ENCODE results near the gene TMEM235. TPM values are rescaled to one million over a fixed set of nuclear protein-coding genes. Genes with fewer than 3 reads are reported as not detected.

The TMEM235 gene
- total RNA-seq, 3 donors from 2014 or later (not counting 1 experiment from before 2014, with no cell fraction given), result not detected

DNA sequence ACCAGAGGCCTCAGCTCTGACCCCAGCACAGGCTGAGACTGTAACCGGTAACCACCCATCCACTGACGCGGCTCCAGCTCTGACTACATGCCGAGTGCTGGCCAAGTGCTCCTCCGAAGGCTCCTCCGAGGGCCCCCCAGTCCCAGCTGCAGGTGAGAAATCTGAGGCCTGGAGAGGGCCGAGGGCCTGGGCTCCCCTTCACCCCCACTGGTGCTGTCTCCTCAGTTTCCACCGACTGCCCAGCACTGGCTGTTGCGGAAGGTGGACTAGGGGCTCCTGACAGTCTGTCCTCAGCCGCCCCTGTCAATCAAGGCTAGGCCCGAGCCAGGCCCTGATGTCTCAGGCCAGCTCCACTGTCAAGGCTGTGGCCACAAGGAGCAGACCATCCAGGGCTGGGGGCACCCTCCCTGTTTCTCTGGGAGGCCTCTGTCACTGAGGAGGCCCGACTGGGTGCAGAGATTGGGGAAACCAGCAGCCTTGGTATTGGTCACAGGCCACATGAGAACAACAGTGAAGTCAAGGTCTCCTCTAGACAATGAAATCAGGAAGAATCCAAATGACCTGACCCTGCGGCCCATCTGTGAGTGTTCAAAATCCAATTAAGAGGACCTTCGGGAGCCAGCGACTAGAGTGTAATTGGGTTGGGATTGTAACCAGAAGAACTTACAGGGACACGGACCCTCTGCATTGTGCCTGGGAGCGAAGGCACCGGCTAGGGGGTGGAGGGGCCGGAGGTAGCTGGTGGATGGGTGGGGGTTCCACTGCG lies 5.1 kb downstream of the TMEM235 start:
- Mint-ChIP-seq H3K36me3 (no peaks in the 10 kb centered on the region), H3K9me3 (no peaks in the 10 kb centered on the region), H3K4me1 (peaks cover 2 to 4% of the 10 kb centered on the region in 2 donors), H3K27me3 (ENCODE audit: low read depth in 2 of 2) (peaks cover 11 to 12% of the 10 kb centered on the region in 2 donors), H3K4me3 (no peak overlapping the region), H3K27ac (no peak overlapping the region)
- TF ChIP-seq, protein P1, sequence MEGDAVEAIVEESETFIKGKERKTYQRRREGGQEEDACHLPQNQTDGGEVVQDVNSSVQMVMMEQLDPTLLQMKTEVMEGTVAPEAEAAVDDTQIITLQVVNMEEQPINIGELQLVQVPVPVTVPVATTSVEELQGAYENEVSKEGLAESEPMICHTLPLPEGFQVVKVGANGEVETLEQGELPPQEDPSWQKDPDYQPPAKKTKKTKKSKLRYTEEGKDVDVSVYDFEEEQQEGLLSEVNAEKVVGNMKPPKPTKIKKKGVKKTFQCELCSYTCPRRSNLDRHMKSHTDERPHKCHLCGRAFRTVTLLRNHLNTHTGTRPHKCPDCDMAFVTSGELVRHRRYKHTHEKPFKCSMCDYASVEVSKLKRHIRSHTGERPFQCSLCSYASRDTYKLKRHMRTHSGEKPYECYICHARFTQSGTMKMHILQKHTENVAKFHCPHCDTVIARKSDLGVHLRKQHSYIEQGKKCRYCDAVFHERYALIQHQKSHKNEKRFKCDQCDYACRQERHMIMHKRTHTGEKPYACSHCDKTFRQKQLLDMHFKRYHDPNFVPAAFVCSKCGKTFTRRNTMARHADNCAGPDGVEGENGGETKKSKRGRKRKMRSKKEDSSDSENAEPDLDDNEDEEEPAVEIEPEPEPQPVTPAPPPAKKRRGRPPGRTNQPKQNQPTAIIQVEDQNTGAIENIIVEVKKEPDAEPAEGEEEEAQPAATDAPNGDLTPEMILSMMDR (IDR thresholded peaks at IDR 0.05), result no peak
- H3K4me1 ChIP-seq (ENCODE audit: control insufficient read depth, insufficient read depth, low read length), result peaks cover 4% of the 10 kb centered on the region
- ATAC-seq (no peak), DNase-seq (no peak)
- peaks cover 8% of the 10 kb centered on the region for H3K27me3 ChIP-seq (ENCODE audit: control insufficient read depth, insufficient read depth, low read length)
- no peaks in the 10 kb centered on the region for H3K36me3 ChIP-seq (ENCODE audit: control insufficient read depth, insufficient read depth, low read length)
- WGBS (ENCODE audit: insufficient coverage), result 94% methylated on average over 20 of the region's 20 CpGs
- H3K4me3 ChIP-seq (ENCODE audit: low read length), result no peak overlapping the region
- no peak overlapping the region for H3K27ac ChIP-seq (ENCODE audit: low read length)
- intact Hi-C loops (cut with micrococcal nuclease), result no loop called here
- H3K9me3 ChIP-seq (ENCODE audit: control insufficient read depth, insufficient read depth, low read length), result no peaks in the 10 kb centered on the region

- WGBS (ENCODE audit: insufficient coverage), result 73% methylated on average over 11 of the region's 11 CpGs
- Mint-ChIP-seq H3K36me3 (no peaks in the 10 kb centered on the region), H3K4me3 (no peak overlapping the region), H3K27me3 (ENCODE audit: low read depth in 2 of 2) (peaks cover 5 to 6% of the 10 kb centered on the region in 2 donors), H3K9me3 (no peaks in the 10 kb centered on the region), H3K27ac (no peak overlapping the region), H3K4me1 (peaks cover 0 to 9% of the 10 kb centered on the region in 2 donors)
- Histone ChIP-seq H3K27me3 (ENCODE audit: control insufficient read depth, insufficient read depth, low read length) (peaks cover 2% of the 10 kb centered on the region), H3K27ac (ENCODE audit: low read length) (no peak overlapping the region), H3K4me3 (ENCODE audit: low read length) (no peak overlapping the region), H3K9me3 (ENCODE audit: control insufficient read depth, insufficient read depth, low read length) (no peaks in the 10 kb centered on the region), H3K4me1 (ENCODE audit: control insufficient read depth, insufficient read depth, low read length) (peaks cover under 1% of the 10 kb centered on the region), H3K36me3 (ENCODE audit: control insufficient read depth, insufficient read depth, low read length) (no peaks in the 10 kb centered on the region)
- intact Hi-C loops (cut with micrococcal nuclease), result no loop called here
- TF ChIP-seq, protein P1 (IDR thresholded peaks at IDR 0.05), result no peak
- ATAC-seq (no peak), DNase-seq (no peak)
Observed at GRCh38 chr17:78237401-78238012, 6.1 kb downstream of the TMEM235 start.

GRCh38 chr17:78238823-78239488 lies 7.5 kb downstream of the TMEM235 start:
- no peaks in the 10 kb centered on the region for H3K36me3 ChIP-seq (ENCODE audit: control insufficient read depth, insufficient read depth, low read length)
- H3K27me3 Mint-ChIP-seq (ENCODE audit: low read depth in 2 of 2), result no peaks in the 10 kb centered on the region
- peaks cover 2% of the 10 kb centered on the region for H3K4me1 ChIP-seq (ENCODE audit: control insufficient read depth, insufficient read depth, low read length)
- H3K9me3 Mint-ChIP-seq, result no peaks in the 10 kb centered on the region
- no peak overlapping the region for H3K4me3 Mint-ChIP-seq
- H3K27ac ChIP-seq (ENCODE audit: low read length), result no peak overlapping the region
- H3K27ac Mint-ChIP-seq, result no peak overlapping the region
- H3K4me3 ChIP-seq (ENCODE audit: low read length), result no peak overlapping the region
- no peak for ATAC-seq
- no peaks in the 10 kb centered on the region for H3K27me3 ChIP-seq (ENCODE audit: control insufficient read depth, insufficient read depth, low read length)
- H3K4me1 Mint-ChIP-seq, result peaks cover 0 to 9% of the 10 kb centered on the region in 2 donors
- H3K36me3 Mint-ChIP-seq, result no peaks in the 10 kb centered on the region
- TF ChIP-seq, protein P1 (IDR thresholded peaks at IDR 0.05), result no peak
- no peak for DNase-seq
- intact Hi-C loops (cut with micrococcal nuclease), result no loop called here
- no peaks in the 10 kb centered on the region for H3K9me3 ChIP-seq (ENCODE audit: control insufficient read depth, insufficient read depth, low read length)
- 83% methylated on average over 20 of the region's 20 CpGs for WGBS (ENCODE audit: insufficient coverage)
